Amniotic stem cell (primary cell): ENCODE measurements around the gene PKD1.

ENCODE experiments used
- DNase-seq: peaks from one replicate; lab custom pipeline; 2025; lab: John Stamatoyannopoulos, UW

Gene PKD1

GRCh38 chr16:2170080-2170479 is 34.4 kb upstream of the PKD1 start:
- DNase-seq: no peak

GRCh38 chr16:2167068-2167638 is 31.5 kb upstream of the PKD1 start:
- no peak for DNase-seq

GRCh38 chr16:2166263-2167067 is 30.8 kb upstream of the PKD1 start:
- no peak for DNase-seq

GRCh38 chr16:2165861-2166260 is 30.2 kb upstream of the PKD1 start:
- no peak for DNase-seq

GRCh38 chr16:2163211-2163881 is 27.6 kb upstream of the PKD1 start:
- no peak for DNase-seq

GRCh38 chr16:2162676-2163118 is 27.0 kb upstream of the PKD1 start:
- no peak for DNase-seq

- DNase-seq: no peak
Measured at GRCh38 chr16:2161911-2162310, 26.2 kb upstream of the PKD1 start.

GRCh38 chr16:2160915-2161551 is 25.3 kb upstream of the PKD1 start:
- no peak for DNase-seq

GRCh38 chr16:2159175-2159838 is 23.6 kb upstream of the PKD1 start:
- DNase-seq: no peak

- DNase-seq: no peak
Measured at GRCh38 chr16:2158262-2158638, 22.6 kb upstream of the PKD1 start.

GRCh38 chr16:2157480-2158261 is 22.0 kb upstream of the PKD1 start:
- DNase-seq: no peak

GRCh38 chr16:2156849-2157224 is 21.1 kb upstream of the PKD1 start:
- no peak for DNase-seq

- DNase-seq: no peak
Measured at GRCh38 chr16:2155977-2156848, 20.5 kb upstream of the PKD1 start.

GRCh38 chr16:2155091-2155950 is 19.6 kb upstream of the PKD1 start, which contains the start of gene TRAF7:
TSS of gene TRAF7 (plus strand) at chr16:2155782. CDS start at chr16:2163921, 8,139 bp downstream.
- peak; percentile 100 for DNase-seq

GRCh38 chr16:2154533-2155090 is 18.9 kb upstream of the PKD1 start:
- DNase-seq: no peak

GRCh38 chr16:2152695-2153506 is 17.2 kb upstream of the PKD1 start:
- no peak for DNase-seq

- no peak for DNase-seq
Measured at GRCh38 chr16:2151188-2152091, 15.7 kb upstream of the PKD1 start.
